PFSK-1 (cell line): ENCODE results near the gene OR8J3.

ENCODE experiments used
- POLR2AphosphoS5 ChIP-seq: IDR thresholded peaks from 2 replicates; pipeline ENCODE4 v1.6.1; 2012; ENCODE audit warnings: low read depth, mild to moderate bottlenecking, control low read depth, low read length, moderate library complexity
- SIN3A ChIP-seq: IDR thresholded peaks from 2 replicates; pipeline ENCODE4 v1.6.1; 2012; ENCODE audit warnings: mild to moderate bottlenecking, low read length, moderate library complexity, borderline replicate concordance; ENCODE audit not compliant: insufficient read depth
- TAF1 ChIP-seq: IDR thresholded peaks from 2 replicates; pipeline ENCODE4 v1.6.1; 2012; ENCODE audit warnings: low read length, control low read depth, borderline replicate concordance; ENCODE audit not compliant: insufficient read depth
- TF ChIP-seq, protein P1 (sequence below), 2 experiments: IDR thresholded peaks; 2 replicates each; pipeline versions ENCODE4 v1.6.1 to v1.8.0; 2011 to 2012; ENCODE audit warnings: low read depth in 2 of 2, low read length in 2 of 2, control low read depth in 1 of 2, inconsistent platforms in 1 of 2, mild to moderate bottlenecking in 1 of 2, moderate library complexity in 1 of 2; ENCODE audit not compliant: insufficient read depth in 1 of 2

GRCh38 chr11:56188602-56189001 lies 48.6 kb upstream of the OR8J3 start:
- TF ChIP-seq SIN3A: no peak
- TF ChIP-seq POLR2AphosphoS5: no peak
- TF ChIP-seq TAF1: no peak
- TF ChIP-seq, protein P1, sequence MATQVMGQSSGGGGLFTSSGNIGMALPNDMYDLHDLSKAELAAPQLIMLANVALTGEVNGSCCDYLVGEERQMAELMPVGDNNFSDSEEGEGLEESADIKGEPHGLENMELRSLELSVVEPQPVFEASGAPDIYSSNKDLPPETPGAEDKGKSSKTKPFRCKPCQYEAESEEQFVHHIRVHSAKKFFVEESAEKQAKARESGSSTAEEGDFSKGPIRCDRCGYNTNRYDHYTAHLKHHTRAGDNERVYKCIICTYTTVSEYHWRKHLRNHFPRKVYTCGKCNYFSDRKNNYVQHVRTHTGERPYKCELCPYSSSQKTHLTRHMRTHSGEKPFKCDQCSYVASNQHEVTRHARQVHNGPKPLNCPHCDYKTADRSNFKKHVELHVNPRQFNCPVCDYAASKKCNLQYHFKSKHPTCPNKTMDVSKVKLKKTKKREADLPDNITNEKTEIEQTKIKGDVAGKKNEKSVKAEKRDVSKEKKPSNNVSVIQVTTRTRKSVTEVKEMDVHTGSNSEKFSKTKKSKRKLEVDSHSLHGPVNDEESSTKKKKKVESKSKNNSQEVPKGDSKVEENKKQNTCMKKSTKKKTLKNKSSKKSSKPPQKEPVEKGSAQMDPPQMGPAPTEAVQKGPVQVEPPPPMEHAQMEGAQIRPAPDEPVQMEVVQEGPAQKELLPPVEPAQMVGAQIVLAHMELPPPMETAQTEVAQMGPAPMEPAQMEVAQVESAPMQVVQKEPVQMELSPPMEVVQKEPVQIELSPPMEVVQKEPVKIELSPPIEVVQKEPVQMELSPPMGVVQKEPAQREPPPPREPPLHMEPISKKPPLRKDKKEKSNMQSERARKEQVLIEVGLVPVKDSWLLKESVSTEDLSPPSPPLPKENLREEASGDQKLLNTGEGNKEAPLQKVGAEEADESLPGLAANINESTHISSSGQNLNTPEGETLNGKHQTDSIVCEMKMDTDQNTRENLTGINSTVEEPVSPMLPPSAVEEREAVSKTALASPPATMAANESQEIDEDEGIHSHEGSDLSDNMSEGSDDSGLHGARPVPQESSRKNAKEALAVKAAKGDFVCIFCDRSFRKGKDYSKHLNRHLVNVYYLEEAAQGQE (IDR thresholded peaks at IDR 0.05; ENCODE audit: insufficient read depth in 1 of 2, low read depth in 2 of 2, low read length in 2 of 2): no peak
